GM19438 (cell line): ENCODE measurements around the gene FAM24A.
A peak's percentile ranks its signal among the peaks of the same experiment; 100 is the strongest.
"Not testable (repeated sequence)": the region's sequence is repeated elsewhere in the genome, so short reads cannot be mapped to it uniquely, and the experiment has no call there.

Source experiments
- ATAC-seq: cut with Tn5 transposase; IDR thresholded peaks from one replicate; pipeline ENCODE4 v1.9.1; 2021; ENCODE audit warnings: low read depth; ENCODE audit not compliant: unreplicated experiment

The FAM24A gene, protein sequence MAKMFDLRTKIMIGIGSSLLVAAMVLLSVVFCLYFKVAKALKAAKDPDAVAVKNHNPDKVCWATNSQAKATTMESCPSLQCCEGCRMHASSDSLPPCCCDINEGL

DNA sequence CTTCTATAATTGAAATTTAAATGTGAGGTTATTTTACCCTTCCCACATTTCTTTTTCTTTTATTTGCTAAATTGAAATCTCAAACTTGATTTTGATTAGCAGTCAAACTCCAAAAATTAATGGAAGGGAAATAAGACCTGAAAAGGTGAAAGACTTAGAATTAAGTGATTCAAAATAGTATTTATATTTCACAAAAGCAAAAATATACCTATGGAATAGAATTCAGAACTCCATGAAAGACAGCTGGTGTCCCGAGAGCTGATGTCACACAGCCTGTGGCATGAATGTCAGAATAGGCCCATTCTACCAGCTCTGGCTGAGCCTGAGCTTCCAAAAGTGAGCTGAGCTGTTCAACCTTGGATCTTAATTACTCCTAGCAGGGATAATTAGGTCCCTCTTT lies at the start of gene FAM24A:
Gene FAM24A, plus strand, starts transcription at position 301 of the 400 bp plus-strand sequence. CDS start 1,025 bp downstream, outside the sequence.
- ATAC-seq: no peak

DNA sequence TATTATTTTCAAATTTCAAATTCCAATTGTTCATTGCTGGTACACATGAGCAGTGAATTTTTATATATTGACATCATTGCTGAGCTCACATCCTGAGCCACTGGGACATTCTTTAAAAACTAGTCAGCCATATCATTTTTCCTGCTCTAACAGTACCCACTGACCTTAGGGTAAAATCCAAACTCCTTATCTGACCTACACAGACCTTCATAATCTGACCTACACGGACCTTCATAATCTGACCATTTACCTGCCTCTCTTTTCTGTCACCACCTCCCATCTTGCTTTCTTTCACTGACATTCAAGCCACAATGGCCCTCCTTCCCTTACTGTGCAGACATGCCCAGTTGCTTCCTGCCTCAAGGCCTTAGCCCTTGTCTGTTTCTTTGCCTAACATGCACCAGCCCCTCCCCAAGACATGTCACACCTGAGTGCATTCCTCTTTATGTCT lies 48.7 kb upstream of the FAM24A start:
- no peak for ATAC-seq

DNA sequence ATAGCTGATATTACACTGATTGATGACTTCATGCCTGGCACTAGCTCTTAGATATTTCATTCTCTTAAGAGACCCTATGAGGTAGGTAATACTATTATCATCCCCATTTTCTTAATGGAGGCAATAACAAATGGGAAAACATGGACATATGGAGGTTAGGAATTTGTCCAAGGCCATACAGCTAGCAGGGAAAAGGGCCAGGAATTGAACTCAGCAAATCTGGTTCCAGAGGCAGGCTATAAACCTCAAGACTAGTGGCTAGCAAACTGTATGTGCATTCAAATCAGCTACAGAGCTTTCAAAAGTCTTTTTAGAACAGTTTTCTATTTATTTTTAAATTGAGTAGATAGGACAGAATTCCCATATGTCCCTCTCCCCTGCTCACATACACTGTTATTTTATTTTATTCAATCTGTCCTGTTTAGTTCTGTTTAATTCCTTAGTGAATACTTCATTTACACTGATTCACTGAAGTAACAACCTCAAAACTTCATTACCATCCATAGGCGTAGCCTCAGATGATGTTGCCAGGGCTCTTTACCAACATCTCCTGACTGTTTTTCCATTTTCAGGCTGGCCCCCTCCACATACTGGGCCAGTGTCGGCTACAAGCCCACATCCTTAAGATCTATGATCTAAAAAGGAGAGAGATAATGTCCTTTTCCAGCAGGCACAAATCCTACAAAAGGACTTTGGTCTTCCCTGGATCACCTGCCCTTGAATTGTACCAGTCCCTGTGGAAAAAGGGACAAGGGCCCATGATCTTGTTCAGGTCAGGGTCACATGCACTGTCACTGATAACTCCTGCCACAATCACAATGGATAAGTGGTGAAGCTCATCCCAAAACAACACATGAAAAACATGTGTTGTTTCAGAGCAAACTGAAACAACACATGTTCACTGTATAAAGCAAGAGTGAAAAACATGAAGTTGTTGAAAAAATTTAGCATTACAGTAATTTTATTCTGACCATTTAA lies 46.9 kb upstream of the FAM24A start:
- no peak for ATAC-seq

DNA sequence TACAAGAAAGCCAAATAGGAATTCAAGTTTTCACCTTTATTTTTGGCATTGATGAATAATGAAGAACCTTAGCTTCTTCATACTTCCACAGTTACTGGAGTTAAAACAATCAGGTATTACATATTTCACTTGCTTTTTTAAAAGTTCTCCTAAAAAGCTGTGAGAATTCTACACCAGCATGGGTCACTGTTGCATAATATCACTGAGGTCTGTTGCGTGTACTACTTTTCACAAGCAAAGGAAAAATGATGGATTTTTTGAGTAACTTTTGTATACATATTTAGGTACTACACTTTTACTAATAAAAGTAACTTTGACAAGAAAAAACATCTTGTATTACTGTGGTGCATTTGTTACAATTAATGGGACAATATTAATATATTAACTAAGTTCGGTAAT lies 46.2 kb upstream of the FAM24A start:
- no peak for ATAC-seq

DNA sequence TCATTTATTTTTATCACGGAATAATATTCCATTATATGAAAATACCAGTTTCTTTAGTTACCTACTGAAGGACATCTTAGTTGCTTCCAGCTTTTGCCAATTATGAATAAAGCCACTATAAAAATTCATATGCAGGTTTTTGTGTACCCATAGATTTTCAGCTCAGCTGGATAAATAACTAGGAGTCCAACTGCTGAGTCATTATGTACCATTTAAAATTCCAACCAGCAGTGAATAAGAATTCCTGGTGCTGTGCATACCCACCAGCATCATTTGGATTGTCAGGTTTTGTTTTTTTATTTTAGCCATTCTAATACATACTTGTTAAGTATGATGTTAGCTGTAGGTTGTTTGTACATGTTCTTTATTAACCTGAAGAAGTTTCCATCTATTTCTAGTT lies 45.5 kb upstream of the FAM24A start:
- no peak for ATAC-seq

DNA sequence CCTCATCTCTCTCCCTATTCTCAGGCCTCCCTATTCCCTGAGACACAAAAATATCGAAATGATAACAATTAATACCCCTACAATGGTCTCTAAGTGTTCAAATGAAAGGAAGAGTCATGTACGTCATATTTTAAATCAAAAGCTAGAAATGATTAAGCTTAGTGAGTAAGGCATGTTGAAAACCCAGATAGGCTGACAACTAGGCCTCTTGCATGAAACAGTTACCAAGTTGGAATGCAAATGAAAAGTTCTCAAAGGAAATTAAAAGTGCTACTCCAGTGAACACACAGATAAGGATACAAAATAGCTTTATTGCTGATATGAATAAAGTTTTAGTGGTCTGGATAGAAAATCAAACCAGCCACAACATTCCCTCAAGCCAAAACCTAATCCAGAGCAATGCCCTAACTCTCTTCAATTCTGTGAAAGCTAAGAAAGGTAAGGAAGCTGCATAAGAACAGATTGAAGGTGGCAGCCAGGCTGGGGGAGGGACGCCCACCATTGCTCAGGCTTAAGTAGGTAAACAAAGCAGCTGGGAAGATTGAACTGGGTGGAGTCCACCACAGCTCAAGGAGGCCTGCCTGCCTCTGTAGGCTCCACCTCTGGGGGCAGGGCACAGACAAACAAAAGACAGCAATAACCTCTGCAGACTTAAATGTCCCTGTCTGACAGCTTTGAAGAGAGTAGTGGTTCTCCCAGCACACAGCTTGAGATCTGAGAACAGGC lies 43.5 kb upstream of the FAM24A start:
- ATAC-seq: not testable (repeated sequence)

DNA sequence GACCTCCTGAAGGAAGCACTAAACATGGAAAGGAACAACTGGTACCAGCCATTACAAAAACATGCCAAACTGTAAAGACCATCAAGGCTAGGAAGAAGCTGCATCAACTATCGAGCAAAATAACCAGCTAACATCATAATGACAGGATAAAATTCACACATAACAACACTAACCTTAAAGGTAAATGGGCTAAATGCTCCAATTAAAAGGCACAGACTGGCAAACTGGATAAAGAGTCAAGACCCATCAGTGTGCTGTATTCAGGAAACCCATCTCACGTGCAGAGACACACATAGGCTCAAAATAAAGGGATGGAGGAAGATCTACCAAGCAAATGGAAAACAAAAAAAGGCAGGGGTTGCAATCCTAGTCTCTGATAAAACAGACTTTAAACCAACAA lies 41.6 kb upstream of the FAM24A start:
- ATAC-seq: not testable (repeated sequence)

DNA sequence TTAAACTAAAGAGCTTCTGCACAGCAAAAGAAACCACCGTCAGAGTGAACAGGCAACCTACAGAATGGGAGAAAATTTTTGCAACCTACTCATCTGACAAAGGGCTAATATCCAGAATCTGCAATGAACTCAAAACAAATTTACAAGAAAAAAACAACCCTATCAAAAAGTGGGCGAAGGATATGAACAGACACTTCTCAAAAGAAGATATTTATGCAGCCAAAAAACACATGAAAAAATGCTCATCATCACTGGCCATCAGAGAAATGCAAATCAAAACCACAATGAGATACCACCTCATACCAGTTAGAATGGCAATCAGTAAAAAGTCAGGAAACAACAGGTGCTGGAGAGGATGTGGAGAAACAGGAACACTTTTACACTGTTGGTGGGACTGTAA lies 38.5 kb upstream of the FAM24A start:
- ATAC-seq: not testable (repeated sequence)

DNA sequence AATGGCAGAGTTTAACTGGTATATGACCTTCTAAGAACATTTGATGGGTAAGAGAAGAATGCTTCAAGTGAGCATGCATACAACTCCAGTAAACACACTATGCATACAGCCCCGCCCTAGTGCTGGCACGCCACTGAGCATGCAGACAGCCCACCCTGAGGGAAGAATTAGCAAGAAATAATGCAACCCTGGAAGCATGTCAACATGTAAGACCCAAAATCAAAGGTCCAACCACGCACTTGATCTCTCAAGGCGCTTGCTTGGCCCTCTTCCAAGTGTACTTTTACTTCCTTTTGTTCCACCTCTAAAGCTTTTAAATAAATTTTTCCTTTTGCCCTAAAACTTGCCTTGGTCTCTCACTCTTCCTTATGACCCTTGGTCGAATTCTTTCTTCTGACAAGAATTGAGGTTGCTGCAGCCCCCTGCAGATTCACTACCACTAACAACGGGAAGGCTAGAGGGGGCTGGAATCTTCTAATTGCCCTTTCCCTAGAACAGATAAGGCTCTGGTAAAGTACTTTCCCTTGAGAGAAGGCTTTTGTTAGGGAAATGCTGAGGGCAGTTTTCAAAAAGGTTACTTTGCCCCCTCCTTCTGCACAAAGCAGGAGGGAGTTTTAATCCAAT lies 34.5 kb upstream of the FAM24A start:
- no peak for ATAC-seq

DNA sequence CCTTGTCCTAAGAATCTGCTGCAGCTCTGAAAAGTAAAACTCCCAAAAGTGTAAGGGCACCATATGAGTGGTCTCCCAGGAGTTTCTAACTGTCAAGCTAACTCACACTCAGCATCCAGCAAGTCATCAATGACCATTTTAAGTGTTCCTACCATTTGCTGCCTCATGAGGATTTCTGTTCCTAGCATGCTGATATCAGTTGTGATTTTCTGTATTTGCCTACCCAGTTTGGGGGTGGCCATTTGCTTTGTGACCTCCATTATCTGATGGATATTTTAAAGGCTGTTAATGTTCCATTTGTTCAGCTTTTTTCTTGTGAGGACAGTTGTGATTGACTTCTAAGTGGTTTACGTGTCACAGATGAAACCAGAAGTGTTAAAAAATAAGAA lies 33.9 kb upstream of the FAM24A start:
- no peak for ATAC-seq

DNA sequence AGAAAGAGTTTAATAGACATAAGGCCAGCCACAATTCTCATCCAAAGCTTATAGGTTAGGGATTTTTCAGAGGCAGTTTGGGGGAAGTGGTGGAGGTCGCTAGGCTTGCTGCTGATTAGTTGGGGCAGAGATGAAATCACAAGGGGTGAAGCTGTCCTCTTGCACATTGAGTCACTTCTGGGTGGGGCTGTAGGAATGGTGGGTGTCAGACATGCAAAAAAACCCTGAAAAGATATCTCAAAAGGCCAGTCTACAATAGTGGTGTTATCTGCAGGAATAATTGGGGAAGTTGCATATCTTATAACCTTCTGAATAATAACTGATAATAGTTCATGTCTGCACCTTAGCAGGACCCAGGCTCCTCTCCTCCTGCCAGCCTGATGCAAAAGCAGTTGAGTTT lies 33.1 kb upstream of the FAM24A start:
- no peak for ATAC-seq

DNA sequence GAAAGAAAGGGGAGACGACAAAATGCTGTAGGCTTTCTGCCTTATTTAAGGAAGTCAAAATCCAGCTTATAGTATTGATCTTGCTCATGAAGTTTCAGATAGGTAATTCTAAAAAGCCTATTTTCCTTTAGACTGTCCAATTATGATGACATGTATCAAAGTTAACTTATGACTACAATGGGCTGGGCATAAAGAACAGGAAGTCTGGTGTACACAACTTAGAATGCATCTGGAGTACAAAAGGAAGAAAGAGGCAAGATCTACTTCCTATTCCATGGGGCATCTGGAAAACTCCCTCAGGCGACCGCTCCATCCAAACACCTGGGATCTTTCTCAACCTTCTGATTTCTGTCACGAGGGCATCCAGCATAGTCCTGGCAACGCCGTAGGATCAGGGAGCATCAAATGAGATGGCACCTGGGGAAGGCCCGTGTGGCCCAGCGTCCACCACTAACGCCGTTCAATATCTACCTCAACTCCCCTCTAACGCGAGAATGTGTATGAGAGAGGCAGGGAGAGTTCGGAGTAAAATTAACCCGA lies 31.5 kb upstream of the FAM24A start:
- ATAC-seq: peak; percentile 20

DNA sequence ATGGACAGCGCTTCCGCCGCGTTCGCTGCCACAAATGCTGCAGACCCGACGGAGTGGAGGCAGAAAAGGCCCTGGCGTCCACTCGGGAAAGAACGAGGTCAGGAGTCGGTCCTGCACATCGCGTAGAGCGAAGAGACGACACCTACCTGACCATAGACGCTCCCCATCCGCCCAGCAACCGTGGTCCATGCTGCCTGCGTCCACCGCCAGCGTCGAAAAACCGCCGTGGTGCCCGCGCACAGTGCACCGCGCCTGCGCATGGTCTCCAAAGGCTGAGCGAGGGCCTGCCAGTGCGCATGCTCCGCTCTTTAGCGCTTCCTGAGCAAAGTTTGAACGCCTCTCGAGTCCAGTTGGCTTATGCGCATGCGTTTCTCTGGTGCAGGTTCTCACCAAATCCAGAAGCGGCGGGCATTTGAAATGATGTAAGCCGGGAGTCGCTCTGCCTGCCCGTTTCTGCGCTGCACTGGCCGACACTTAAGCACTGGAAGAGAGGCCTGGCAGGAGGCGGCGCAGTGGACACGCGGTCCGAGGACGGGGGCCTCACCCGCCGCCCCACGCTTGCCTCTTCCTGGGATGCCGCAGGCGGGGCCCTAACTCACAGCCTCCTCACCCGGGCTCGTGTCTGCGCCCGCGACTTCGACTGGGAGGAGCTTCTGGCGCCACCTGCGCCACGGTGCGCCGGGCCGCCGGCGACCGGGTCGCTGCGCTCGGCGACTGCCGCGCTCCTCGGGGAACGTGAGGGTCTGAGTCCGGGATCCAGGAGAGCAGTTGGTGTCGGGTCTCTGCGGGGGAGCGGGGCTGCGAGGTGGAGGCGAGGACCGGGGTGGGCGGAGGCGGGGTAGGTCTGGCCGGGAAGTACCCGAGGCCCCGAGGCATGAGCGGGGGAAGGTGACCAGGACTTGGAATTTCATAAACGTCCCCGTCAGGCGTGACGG lies 30.8 kb upstream of the FAM24A start, which contains the start of gene FAM24B:
Gene FAM24B, minus strand, starts transcription at position 243 of the 935 bp plus-strand sequence. CDS start 29,066 bp downstream, outside the sequence.
- peak; percentile 91 for ATAC-seq

DNA sequence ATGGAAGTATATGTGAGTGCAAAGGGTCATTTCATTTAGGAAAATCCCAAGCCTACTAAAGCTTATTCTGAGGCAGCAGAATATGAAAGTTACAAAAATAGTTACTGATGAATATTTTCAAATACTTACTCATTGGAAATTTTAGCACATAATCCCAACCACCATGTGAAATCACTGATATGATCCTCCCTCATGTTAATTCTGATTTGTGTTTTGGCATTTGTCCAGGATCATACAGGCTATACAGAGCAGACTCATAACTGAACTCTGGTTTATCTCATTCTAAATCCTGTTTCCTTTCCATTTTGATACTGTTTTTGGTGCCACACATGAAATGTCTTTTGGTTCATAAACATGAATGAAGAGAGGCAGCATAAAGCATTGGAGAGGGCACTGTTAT lies 27.6 kb upstream of the FAM24A start:
- ATAC-seq: no peak

DNA sequence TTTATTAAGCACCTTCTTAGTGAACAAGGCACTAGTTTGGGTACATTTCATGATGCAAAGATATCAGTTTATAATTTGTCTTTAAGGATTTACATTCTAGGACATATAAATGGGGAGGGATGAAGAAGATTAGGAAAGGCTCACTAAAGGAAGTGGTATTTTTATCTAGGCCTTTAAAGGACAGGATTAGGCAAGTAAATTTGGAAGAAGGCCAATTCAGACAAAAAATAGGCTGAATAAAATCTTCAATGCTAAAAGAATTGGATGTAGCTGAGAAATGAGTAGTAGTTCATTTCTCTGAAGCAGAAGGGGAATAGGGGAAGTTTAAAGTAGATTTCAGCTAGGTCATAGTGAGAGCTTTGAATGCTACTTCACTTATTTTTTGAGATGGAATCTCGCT lies 26.2 kb upstream of the FAM24A start:
- ATAC-seq: no peak

DNA sequence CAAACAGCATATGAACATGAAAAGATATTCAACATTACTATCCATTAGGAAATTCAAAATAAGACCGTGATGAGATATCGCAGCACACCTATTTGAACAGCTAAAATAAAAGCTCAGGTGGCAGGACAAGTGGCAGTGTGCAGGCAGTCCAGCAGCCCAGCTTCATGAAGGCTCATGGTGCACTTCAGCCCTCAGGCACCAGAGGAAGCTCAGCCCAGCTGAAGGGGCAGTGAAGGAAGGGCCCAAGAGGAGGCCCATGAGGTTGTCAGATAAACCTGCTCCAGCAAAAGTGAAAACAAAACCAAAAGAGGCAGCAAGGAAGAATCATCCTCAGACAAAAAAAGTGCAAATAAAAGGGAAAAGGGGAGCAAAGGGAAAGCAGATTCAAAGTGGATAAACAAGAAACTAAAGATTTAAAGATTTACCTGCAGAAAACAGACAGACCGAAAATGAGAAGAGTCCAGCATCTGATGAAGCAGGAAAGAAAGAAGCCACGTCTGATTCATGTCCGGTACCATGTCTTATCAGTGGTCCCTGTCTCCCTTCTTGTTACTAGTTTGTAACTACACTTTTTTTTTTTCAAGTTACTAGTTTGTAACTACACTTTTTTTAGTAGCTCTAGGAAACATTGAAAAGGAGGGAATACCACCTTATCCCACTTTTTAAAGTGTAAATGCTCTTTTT lies 16.0 kb upstream of the FAM24A start:
- no peak for ATAC-seq

DNA sequence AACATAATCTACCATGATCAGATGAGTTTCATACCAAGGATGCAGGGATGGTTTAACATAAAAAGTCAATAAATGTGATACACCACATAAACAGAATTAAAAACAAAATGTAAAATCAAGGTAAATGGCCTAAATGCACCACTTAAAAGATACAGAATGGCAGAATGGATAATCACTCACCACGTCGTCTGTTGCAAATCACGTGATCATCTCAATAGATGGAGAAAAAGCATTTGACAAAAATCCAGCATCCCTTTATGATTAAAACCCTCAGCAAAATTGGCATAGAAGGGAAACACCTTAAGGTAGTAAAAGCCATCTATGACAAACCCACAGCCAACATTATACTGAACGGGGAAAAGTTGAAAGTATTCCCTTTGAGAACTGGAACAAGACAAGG lies 6.5 kb upstream of the FAM24A start:
- ATAC-seq: not testable (repeated sequence)

DNA sequence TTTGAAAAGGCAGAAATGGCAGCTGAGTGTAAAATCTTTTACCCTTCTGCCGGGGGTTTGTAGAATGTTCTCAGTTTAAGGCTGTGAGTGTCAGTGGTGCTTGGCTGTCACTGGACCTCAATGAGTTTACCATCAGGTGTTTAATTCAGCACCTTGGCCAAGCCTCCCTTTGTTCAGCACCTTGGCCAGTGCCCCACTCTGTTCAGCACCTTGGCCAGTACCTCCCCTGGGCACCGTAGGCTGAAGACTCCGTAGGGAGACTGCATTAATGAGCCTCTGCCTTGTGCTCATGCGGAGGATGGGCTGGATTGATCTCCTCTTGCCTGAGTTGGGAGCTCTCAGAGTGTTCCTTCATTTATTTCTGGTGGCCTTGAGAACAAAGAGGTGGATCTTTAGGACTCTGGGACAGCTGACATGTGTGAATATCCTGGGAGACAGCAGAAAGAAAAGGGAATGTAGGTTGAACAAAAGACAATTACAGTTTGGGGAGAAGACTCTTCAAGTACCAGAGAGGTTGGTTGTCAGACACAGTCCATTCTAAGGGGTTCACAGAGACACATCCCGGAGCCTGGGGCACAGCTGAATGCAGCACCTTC lies 1.6 kb downstream of the FAM24A start:
- no peak for ATAC-seq
